ENCODE results near the gene NR2F1-AS1. TPM values are rescaled to one million over a fixed set of nuclear protein-coding genes. Genes with fewer than 3 reads are reported as not detected.
A peak's percentile ranks its signal among the peaks of the same experiment; 100 is the strongest.

The NR2F1-AS1 gene
- total RNA-seq, 1 experiment from 2014 or later = 1.5 TPM

DNA sequence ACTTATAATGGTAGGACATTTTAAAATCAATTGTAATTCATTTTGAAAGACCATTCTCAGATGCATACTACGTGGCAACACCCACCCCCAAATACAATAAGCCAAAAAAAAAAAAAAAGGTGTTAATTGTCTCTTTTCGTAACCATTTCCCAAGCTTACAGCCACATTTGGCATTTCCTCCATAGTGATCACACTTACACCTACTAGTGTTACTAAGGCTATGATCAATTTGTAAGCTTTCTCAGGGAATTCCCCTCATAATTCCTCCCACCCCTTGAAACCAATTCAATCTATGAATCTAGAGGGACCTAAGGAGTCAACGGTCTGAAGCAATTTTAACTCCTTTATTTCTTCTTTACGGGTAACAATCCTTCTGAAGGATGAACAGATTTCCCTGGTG, 42.1 kb upstream of the NR2F1-AS1 start (continued):
- no peak for TF ChIP-seq CTCF (IDR thresholded peaks at IDR 0.05)
- TF ChIP-seq NFATC4 (CRISPR knock-in tag; IDR thresholded peaks at IDR 0.05) = no peak
- TF ChIP-seq, protein P1, sequence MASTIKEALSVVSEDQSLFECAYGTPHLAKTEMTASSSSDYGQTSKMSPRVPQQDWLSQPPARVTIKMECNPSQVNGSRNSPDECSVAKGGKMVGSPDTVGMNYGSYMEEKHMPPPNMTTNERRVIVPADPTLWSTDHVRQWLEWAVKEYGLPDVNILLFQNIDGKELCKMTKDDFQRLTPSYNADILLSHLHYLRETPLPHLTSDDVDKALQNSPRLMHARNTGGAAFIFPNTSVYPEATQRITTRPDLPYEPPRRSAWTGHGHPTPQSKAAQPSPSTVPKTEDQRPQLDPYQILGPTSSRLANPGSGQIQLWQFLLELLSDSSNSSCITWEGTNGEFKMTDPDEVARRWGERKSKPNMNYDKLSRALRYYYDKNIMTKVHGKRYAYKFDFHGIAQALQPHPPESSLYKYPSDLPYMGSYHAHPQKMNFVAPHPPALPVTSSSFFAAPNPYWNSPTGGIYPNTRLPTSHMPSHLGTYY (CRISPR knock-in tag; IDR thresholded peaks at IDR 0.05) = no peak
- TF ChIP-seq, protein P2, sequence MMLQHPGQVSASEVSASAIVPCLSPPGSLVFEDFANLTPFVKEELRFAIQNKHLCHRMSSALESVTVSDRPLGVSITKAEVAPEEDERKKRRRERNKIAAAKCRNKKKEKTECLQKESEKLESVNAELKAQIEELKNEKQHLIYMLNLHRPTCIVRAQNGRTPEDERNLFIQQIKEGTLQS (CRISPR knock-in tag; conservative IDR thresholded peaks at IDR 0.05) = no peak
- no peak for TF ChIP-seq SP1 (CRISPR knock-in tag; conservative IDR thresholded peaks at IDR 0.05)

DNA sequence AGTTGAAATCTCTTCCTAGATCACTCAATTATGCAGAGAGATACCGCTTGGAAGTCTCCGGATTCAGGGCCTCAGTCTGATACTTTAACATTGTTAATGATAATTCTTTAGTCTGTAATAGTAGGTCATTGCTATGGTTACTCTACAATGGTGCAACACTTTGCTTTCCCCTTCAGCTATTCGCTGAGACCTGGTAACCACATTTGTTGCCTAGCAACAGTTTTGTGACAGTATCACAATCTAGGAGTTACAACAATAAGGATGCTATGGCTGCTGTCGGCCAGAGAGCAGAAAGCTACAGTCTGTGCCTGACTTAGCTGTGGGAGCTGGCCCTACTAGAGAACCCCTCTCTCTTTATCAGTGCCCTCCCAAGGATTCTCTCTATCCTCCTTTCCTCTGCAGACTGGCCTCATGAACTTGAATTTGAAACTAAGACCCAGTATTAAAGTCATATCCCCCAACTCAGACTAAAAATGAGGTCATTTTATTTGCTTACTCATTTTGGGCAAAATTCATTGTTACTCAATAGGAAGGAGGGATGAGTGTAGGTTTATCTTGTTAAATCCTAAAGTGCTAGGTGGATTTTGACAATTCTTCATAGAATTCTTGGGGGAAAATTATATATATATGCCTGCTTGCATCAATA, 41.3 kb upstream of the NR2F1-AS1 start:
- H3K9me3 Mint-ChIP-seq = no peaks in the 10 kb centered on the region
- ATAC-seq = no peak
- no peaks in the 10 kb centered on the region for H3K36me3 Mint-ChIP-seq
- H3K27ac Mint-ChIP-seq = no peak overlapping the region
- peaks cover 39% of the 10 kb centered on the region for H3K27me3 Mint-ChIP-seq (ENCODE audit: low read depth)
- DNase-seq (ENCODE audit: low spot score) = no peak
- POLR2A ChIA-PET = no interaction called here
- H3K4me1 Mint-ChIP-seq = peaks cover 28% of the 10 kb centered on the region
- CTCF ChIA-PET = interaction anchor here (1.2 to 3.0 kb wide), 2 partner anchors 179 to 272 kb away, joined by 4 to 20 read pairs; no protein-coding TSS in a partner anchor
- H3K4me3 Mint-ChIP-seq = peak overlapping the region; percentile 37; the same call in 1 of the 2 replicates
- TF ChIP-seq NR2C2 (CRISPR knock-in tag; IDR thresholded peaks at IDR 0.05) = no peak
- no peak for TF ChIP-seq ZNF121 (CRISPR knock-in tag; IDR thresholded peaks at IDR 0.05)
- no peak for TF ChIP-seq E2F1 (CRISPR knock-in tag; IDR thresholded peaks at IDR 0.05)
- TF ChIP-seq FOXJ3 (CRISPR knock-in tag; IDR thresholded peaks at IDR 0.05; ENCODE audit: borderline replicate concordance) = no peak
- TF ChIP-seq, protein P3, sequence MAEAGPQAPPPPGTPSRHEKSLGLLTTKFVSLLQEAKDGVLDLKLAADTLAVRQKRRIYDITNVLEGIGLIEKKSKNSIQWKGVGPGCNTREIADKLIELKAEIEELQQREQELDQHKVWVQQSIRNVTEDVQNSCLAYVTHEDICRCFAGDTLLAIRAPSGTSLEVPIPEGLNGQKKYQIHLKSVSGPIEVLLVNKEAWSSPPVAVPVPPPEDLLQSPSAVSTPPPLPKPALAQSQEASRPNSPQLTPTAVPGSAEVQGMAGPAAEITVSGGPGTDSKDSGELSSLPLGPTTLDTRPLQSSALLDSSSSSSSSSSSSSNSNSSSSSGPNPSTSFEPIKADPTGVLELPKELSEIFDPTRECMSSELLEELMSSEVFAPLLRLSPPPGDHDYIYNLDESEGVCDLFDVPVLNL (CRISPR knock-in tag; IDR thresholded peaks at IDR 0.05; ENCODE audit: borderline replicate concordance, low read depth) = no peak
- TF ChIP-seq ZNF138 (CRISPR knock-in tag; conservative IDR thresholded peaks at IDR 0.05) = no peak
- TF ChIP-seq, protein P2 (CRISPR knock-in tag; conservative IDR thresholded peaks at IDR 0.05) = no peak
- no peak for TF ChIP-seq ZNF281 (CRISPR knock-in tag; IDR thresholded peaks at IDR 0.05)
- TF ChIP-seq RORB (CRISPR knock-in tag; IDR thresholded peaks at IDR 0.05) = no peak
- no peak for TF ChIP-seq USF1 (CRISPR knock-in tag; IDR thresholded peaks at IDR 0.05)
- TF ChIP-seq, protein P4, sequence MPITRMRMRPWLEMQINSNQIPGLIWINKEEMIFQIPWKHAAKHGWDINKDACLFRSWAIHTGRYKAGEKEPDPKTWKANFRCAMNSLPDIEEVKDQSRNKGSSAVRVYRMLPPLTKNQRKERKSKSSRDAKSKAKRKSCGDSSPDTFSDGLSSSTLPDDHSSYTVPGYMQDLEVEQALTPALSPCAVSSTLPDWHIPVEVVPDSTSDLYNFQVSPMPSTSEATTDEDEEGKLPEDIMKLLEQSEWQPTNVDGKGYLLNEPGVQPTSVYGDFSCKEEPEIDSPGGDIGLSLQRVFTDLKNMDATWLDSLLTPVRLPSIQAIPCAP (CRISPR knock-in tag; IDR thresholded peaks at IDR 0.05) = no peak
- no peak for TF ChIP-seq TEAD1 (CRISPR knock-in tag; IDR thresholded peaks at IDR 0.05)
- TF ChIP-seq MAX (CRISPR knock-in tag; IDR thresholded peaks at IDR 0.05) = no peak
- no peak for TF ChIP-seq HMGXB4 (CRISPR knock-in tag; IDR thresholded peaks at IDR 0.05)
